Progenitor cell of endocrine pancreas (in vitro differentiated cells): ENCODE results near the gene OR6Y1. TPM values are rescaled to one million over a fixed set of nuclear protein-coding genes. Genes with fewer than 3 reads are reported as not detected.

ENCODE experiments used
- DNase-seq: peaks from one replicate; pipeline ENCODE4 v3.0.0; 2021; ENCODE audit warnings: low spot score; ENCODE audit not compliant: unreplicated experiment
- H3K27ac Mint-ChIP-seq: 2 replicates; pipeline ENCODE4 v1.8.0; 2021; ENCODE audit warnings: mild to moderate bottlenecking, moderate library complexity, mixed read lengths
- H3K27me3 Mint-ChIP-seq: 2 replicates; pipeline ENCODE4 v1.8.0; 2021; ENCODE audit warnings: mixed read lengths
- H3K36me3 Mint-ChIP-seq: 2 replicates; pipeline ENCODE4 v1.8.0; 2022; ENCODE audit warnings: mixed read lengths; ENCODE audit not compliant: insufficient read depth
- H3K4me1 Mint-ChIP-seq: 2 replicates; pipeline ENCODE4 v1.8.0; 2021; ENCODE audit warnings: low read depth, mixed read lengths
- H3K4me3 Mint-ChIP-seq: 2 replicates; pipeline ENCODE4 v1.8.0; 2021; ENCODE audit warnings: low read depth, mild to moderate bottlenecking, moderate library complexity, mixed read lengths
- H3K9me3 Mint-ChIP-seq: 2 replicates; pipeline ENCODE4 v1.8.0; 2021; ENCODE audit warnings: low read depth, mixed read lengths
- total RNA-seq: library from RNA; stranded (reverse); gene quantifications from 2 replicates; pipeline ENCODE4 v1.2.1, GENCODE V29; 2021
- TF ChIP-seq, protein P1 (sequence below): fragments of 200-600 bp; sonication (generic); IDR thresholded peaks from one replicate; pipeline ENCODE4 v1.5.0; 2021; ENCODE audit warnings: antibody characterized with exemption, mild to moderate bottlenecking; ENCODE audit not compliant: unreplicated experiment

OR6Y1 gene
- total RNA-seq, 1 donor from 2014 or later, result not detected

DNA sequence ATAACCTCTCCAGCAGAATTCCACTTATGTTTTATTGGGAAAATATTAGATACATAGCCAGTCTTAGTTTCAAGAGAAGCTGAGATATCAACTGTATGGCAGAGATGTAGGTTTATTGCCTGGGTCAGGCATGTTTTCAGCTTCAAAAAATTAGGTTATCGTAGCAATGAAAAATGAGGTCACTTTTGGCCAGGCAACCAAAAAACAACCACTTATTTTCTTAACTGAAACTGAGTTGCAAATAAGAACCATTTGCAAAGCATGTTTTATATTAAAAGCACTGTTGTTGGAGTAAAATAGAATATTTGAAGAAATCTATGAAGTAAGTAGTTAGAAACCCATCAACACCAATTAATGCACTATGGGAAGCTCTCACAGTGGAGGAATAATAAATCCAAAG, 5.5 kb upstream of the OR6Y1 start:
- no peak overlapping the region for H3K4me3 Mint-ChIP-seq
- no peak overlapping the region for H3K27ac Mint-ChIP-seq
- no peak for DNase-seq
- no peaks in the 10 kb centered on the region for H3K27me3 Mint-ChIP-seq
- TF ChIP-seq, protein P1, sequence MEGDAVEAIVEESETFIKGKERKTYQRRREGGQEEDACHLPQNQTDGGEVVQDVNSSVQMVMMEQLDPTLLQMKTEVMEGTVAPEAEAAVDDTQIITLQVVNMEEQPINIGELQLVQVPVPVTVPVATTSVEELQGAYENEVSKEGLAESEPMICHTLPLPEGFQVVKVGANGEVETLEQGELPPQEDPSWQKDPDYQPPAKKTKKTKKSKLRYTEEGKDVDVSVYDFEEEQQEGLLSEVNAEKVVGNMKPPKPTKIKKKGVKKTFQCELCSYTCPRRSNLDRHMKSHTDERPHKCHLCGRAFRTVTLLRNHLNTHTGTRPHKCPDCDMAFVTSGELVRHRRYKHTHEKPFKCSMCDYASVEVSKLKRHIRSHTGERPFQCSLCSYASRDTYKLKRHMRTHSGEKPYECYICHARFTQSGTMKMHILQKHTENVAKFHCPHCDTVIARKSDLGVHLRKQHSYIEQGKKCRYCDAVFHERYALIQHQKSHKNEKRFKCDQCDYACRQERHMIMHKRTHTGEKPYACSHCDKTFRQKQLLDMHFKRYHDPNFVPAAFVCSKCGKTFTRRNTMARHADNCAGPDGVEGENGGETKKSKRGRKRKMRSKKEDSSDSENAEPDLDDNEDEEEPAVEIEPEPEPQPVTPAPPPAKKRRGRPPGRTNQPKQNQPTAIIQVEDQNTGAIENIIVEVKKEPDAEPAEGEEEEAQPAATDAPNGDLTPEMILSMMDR, result no peak
- H3K36me3 Mint-ChIP-seq, result no peaks in the 10 kb centered on the region
- no peaks in the 10 kb centered on the region for H3K9me3 Mint-ChIP-seq
- H3K4me1 Mint-ChIP-seq, result no peaks in the 10 kb centered on the region

- H3K27ac Mint-ChIP-seq, result no peak overlapping the region
- no peak overlapping the region for H3K4me3 Mint-ChIP-seq
- TF ChIP-seq, protein P1, result no peak
- DNase-seq, result no peak
- no peaks in the 10 kb centered on the region for H3K27me3 Mint-ChIP-seq
- H3K4me1 Mint-ChIP-seq, result no peaks in the 10 kb centered on the region
- no peaks in the 10 kb centered on the region for H3K9me3 Mint-ChIP-seq
- H3K36me3 Mint-ChIP-seq, result no peaks in the 10 kb centered on the region
These were observed 1.9 kb downstream of the OR6Y1 start for GRCh38 chr1:158552296-158552695.

DNA sequence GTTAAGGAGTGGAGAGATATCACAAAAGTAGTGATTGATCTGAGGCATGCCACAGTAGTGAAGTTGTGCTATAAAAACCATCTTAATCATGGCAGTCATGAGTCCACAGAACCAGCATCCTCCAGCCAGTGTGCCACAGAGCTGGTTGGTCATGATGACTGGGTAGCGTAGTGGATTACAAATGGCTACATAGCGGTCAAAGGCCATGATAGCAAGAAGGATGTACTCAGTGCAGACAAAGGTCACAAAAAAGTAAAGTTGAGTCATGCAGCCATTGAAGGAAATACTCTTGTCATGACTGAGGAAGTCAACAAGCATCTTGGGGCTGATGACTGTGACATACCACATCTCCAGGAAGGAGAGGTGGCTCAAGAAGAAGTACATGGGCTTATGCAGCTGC, 6.7 kb downstream of the OR6Y1 start:
- no peak for DNase-seq
- H3K4me1 Mint-ChIP-seq, result no peaks in the 10 kb centered on the region
- H3K27ac Mint-ChIP-seq, result no peak overlapping the region
- no peaks in the 10 kb centered on the region for H3K9me3 Mint-ChIP-seq
- TF ChIP-seq, protein P1, result no peak
- H3K36me3 Mint-ChIP-seq, result no peaks in the 10 kb centered on the region
- no peak overlapping the region for H3K4me3 Mint-ChIP-seq
- peaks cover 2% of the 10 kb centered on the region for H3K27me3 Mint-ChIP-seq

- Mint-ChIP-seq H3K27me3 (no peaks in the 10 kb centered on the region), H3K4me3 (no peak overlapping the region), H3K36me3 (no peaks in the 10 kb centered on the region), H3K27ac (no peak overlapping the region), H3K9me3 (no peaks in the 10 kb centered on the region), H3K4me1 (peaks cover 8% of the 10 kb centered on the region)
- no peak for DNase-seq
- TF ChIP-seq, protein P1, result no peak
These were observed 16.6 kb downstream of the OR6Y1 start for GRCh38 chr1:158537609-158538008.

DNA sequence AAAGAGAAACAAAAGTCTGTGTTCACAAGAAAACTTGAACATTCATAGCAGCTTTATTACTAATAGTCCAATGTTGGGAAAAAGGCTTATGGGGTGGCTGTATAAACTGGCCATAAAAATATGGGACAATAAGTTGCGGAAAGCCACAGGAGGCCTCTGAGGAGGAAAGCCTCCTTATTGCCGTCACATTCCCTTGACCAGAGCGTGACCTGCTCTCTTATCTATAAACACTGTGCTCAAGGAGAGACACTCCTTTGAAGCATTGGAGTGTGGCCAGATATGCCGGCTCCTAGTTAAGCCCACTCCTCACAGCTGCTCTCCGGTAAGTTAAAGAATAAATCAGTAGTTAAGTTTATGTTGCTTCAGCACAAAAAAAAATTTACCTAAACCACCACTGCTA, 19.7 kb downstream of the OR6Y1 start:
- no peaks in the 10 kb centered on the region for H3K36me3 Mint-ChIP-seq
- no peaks in the 10 kb centered on the region for H3K27me3 Mint-ChIP-seq
- DNase-seq, result no peak
- peak overlapping the region; percentile 37 for H3K27ac Mint-ChIP-seq
- TF ChIP-seq, protein P1, result no peak
- peaks cover 8% of the 10 kb centered on the region for H3K4me1 Mint-ChIP-seq
- peaks cover under 1% of the 10 kb centered on the region for H3K9me3 Mint-ChIP-seq
- no peak overlapping the region for H3K4me3 Mint-ChIP-seq
